Adrenal gland (tissue), 12 donors: ENCODE results near the gene ATXN7L1. TPM values are rescaled to one million over a fixed set of nuclear protein-coding genes. Genes with fewer than 3 reads are reported as not detected.

Experiments used
- DNase-seq, 7 donors: peaks; one replicate each; pipeline ENCODE4 v3.0.0-alpha.2; 2019 to 2020
- H3K27ac ChIP-seq, 5 donors: fragments of 200-600 bp; sonication (generic) in 4 of 5; 1 replicate in 3 of 5; 2 replicates in 2 of 5; pipeline versions ENCODE4 v1.5.1 to v1.8.0; 2016 to 2020; ENCODE audit warnings: mild to moderate bottlenecking in 1 of 5
- H3K27me3 ChIP-seq: fragments of 200-600 bp; 2 replicates; pipeline ENCODE4 v1.8.0; 2021
- H3K36me3 ChIP-seq, 2 donors: fragments of 200-600 bp; replicated peaks in 1 of 2; 1 replicate in 1 of 2; 2 replicates in 1 of 2; pipeline versions ENCODE4 v1.5.1 to v1.8.0; 2018 to 2022
- H3K4me1 ChIP-seq, 2 donors: fragments of 200-600 bp; replicated peaks in 1 of 2; 1 replicate in 1 of 2; 2 replicates in 1 of 2; pipeline versions ENCODE4 v1.5.1 to v1.8.0; 2018 to 2021
- H3K4me3 ChIP-seq, 4 donors: fragments of 200-600 bp; sonication (generic) in 3 of 4; one replicate each; pipeline ENCODE4 v1.5.1; 2016 to 2018
- H3K9me3 ChIP-seq, 3 donors: fragments of 200-600 bp; sonication (generic) in 1 of 3; replicated peaks in 1 of 3; 1 replicate in 2 of 3; 2 replicates in 1 of 3; pipeline versions ENCODE4 v1.5.1 to v1.8.0; 2016 to 2021
- CTCF ChIP-seq, 6 experiments: fragments of 450-650 bp in 4 of 6; fragments of 200-600 bp in 2 of 6; sonication (generic) in 1 of 6; IDR thresholded peaks; 1 replicate in 5 of 6; 2 replicates in 1 of 6; pipeline versions ENCODE4 v1.5.1 to v1.8.0; 2016 to 2021; ENCODE audit warnings: antibody characterized with exemption in 6 of 6, mild to moderate bottlenecking in 2 of 6, moderate library complexity in 1 of 6
- POLR2A ChIP-seq, 2 donors: fragments of 450-650 bp; IDR thresholded peaks; one replicate each; pipeline ENCODE4 v1.6.1; 2017; ENCODE audit warnings: antibody characterized with exemption in 2 of 2, mild to moderate bottlenecking in 2 of 2, moderate library complexity in 1 of 2
- WGBS, 4 donors: extraction: QIAGEN DNeasy Blood & Tissue Kit in 2 of 4; methylation state at CpG; one replicate each; pipeline versions ENCODE4 v1.1.5 to v1.1.7; 2013 to 2017; 5-methylcytosine and 5-hydroxymethylcytosine counted together
- intact Hi-C, 2 donors: fragments of 100-400 bp; cut with DNase I; formaldehyde crosslinking; loops; one replicate each; pipeline versions ENCODE4 v1.14.1 to v1.15.0; 2022 to 2023
- polyA plus RNA-seq, 3 donors: library from polyadenylated mRNA; stranded (reverse); fragments of 200-250 nt in 2 of 3; fragments of 350-450 nt in 1 of 3; fragmentation: Illumina TruSeq in 1 of 3; extraction: RNeasy Lipid Tissue Mini Kit (QIAGEN cat#74804) in 1 of 3; gene quantifications; one replicate each; pipeline ENCODE4 v1.2.3, GENCODE V29; 2013 to 2014
- total RNA-seq, 9 donors: library from RNA; depleted of rRNA in 4 of 9; stranded (reverse); fragments of >200 nt in 4 of 9; fragments of 120-200 nt in 1 of 9; fragmentation: NEBNext Ultra II Directional in 1 of 9; extraction: Animal tissue kit (Norgen Biotek cat#: 25700) in 1 of 9; gene quantifications; one replicate each; pipeline versions ENCODE4 v1.1.0 to v1.2.4, GENCODE V29; 2013 to 2023
- donor health status: healthy with polysubstance abuse.
- donor health status: Bipolar disorder and iron deficiency.
- donor health status: DM: yes; HTN: yes; CAD: no.
- donor health status: DM: no; HTN: no; CAD: no.
- donor health status: DM: no; HTN: no; CAD: no.
- donor health status: DM: yes; HTN: yes; CAD: no.

Gene ATXN7L1
- total and polyA plus RNA-seq, 12 donors = 3.6 to 24.6 (median 9.0) TPM

GRCh38 chr7:105744258-105744657 is 132.1 kb downstream of the ATXN7L1 start:
- H3K36me3 ChIP-seq = no peaks in the 10 kb centered on the region
- no peak for DNase-seq
- H3K4me1 ChIP-seq = peaks cover 0 to 5% of the 10 kb centered on the region in 2 donors
- H3K27ac ChIP-seq = no peak overlapping the region
- 91 to 96% (median 92%) methylated on average over 1 of the region's 1 CpG for WGBS, 4 donors
- no peak for TF ChIP-seq CTCF (IDR thresholded peaks at IDR 0.05)
- TF ChIP-seq POLR2A (IDR thresholded peaks at IDR 0.05) = no peak
- no peaks in the 10 kb centered on the region for H3K27me3 ChIP-seq
- no peaks in the 10 kb centered on the region for H3K9me3 ChIP-seq
- intact Hi-C loops = no loop called here
- no peak overlapping the region for H3K4me3 ChIP-seq

GRCh38 chr7:105743351-105744090 is 132.9 kb downstream of the ATXN7L1 start:
- Histone ChIP-seq H3K9me3 (no peaks in the 10 kb centered on the region), H3K4me1 (peaks cover 0 to 5% of the 10 kb centered on the region in 2 donors), H3K4me3 (no peak overlapping the region), H3K36me3 (peaks cover 0 to 1% of the 10 kb centered on the region in 2 donors), H3K27ac (no peak overlapping the region), H3K27me3 (no peaks in the 10 kb centered on the region)
- TF ChIP-seq POLR2A (IDR thresholded peaks at IDR 0.05) = no peak
- no peak for TF ChIP-seq CTCF (IDR thresholded peaks at IDR 0.05)
- intact Hi-C loops = no loop called here
- DNase-seq = peak in 3 of 7 donors; percentile 13 to 28 (median 26)
- WGBS, 4 donors = 79 to 86% (median 82%) methylated on average over 11 of the region's 11 CpGs

GRCh38 chr7:105742787-105743186 is 133.6 kb downstream of the ATXN7L1 start:
- peak in 1 of 7 donors; percentile 4 for DNase-seq
- H3K9me3 ChIP-seq = no peaks in the 10 kb centered on the region
- WGBS, 4 donors = 45 to 66% (median 56%) methylated on average over 3 of the region's 3 CpGs
- H3K4me3 ChIP-seq = no peak overlapping the region
- peaks cover 0 to 4% of the 10 kb centered on the region in 2 donors for H3K36me3 ChIP-seq
- H3K27ac ChIP-seq = no peak overlapping the region
- no peaks in the 10 kb centered on the region for H3K27me3 ChIP-seq
- H3K4me1 ChIP-seq = peaks cover 0 to 5% of the 10 kb centered on the region in 2 donors
- intact Hi-C loops = no loop called here
- TF ChIP-seq POLR2A (IDR thresholded peaks at IDR 0.05) (no peak), CTCF (IDR thresholded peaks at IDR 0.05) (no peak)

GRCh38 chr7:105741982-105742381 is 134.4 kb downstream of the ATXN7L1 start:
- Histone ChIP-seq H3K27ac (no peak overlapping the region), H3K9me3 (no peaks in the 10 kb centered on the region), H3K27me3 (no peaks in the 10 kb centered on the region), H3K4me1 (peaks cover 0 to 5% of the 10 kb centered on the region in 2 donors), H3K36me3 (peaks cover 0 to 4% of the 10 kb centered on the region in 2 donors), H3K4me3 (no peak overlapping the region)
- no peak for DNase-seq
- 84 to 93% (median 86%) methylated on average over 4 of the region's 4 CpGs for WGBS, 4 donors
- intact Hi-C loops = no loop called here
- TF ChIP-seq CTCF (IDR thresholded peaks at IDR 0.05) (no peak), POLR2A (IDR thresholded peaks at IDR 0.05) (no peak)
